ENCODE results near the gene COL5A1. TPM values are rescaled to one million over a fixed set of nuclear protein-coding genes. Genes with fewer than 3 reads are reported as not detected.

COL5A1 gene
- total RNA-seq, 2 donors from 2014 or later = 10.9 to 21.7 TPM

DNA sequence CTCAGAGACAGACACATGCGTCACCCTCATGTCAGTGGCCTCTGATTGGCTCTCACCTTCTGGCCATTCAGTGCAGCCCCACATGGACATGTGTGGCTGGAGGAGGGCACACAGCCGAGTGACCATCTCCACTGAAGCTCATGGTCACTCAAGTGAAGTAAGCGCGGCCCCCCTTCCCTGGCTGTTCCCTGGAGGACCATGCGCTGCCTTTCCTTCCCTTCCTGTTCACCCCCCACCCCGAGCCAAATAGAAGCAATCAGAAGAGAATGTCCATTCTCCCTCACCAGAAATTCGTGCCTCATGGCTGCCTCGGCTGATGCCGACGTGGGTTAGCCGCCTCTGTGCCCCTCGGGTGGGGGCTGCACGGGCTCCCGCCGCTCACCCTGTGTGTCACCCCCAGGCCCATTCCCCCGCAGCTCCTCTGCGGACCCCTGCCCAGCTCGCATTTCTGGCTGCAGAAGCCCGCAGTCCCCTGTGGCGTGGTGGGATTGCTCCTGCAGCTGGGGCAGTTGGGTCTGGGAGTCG, 12.5 kb upstream of the COL5A1 start:
- no peak for TF ChIP-seq CTCF (IDR thresholded peaks at IDR 0.05)
- no peak for DNase-seq
- Histone ChIP-seq H3K36me3 (no peaks in the 10 kb centered on the region), H3K27me3 (no peaks in the 10 kb centered on the region), H3K4me1 (no peaks in the 10 kb centered on the region), H3K9ac (ENCODE audit: low read depth in 2 of 2, low read length in 2 of 2) (no peak overlapping the region), H3K27ac (no peak overlapping the region), H3K9me3 (no peaks in the 10 kb centered on the region), H3K4me3 (no peak overlapping the region)
- intact Hi-C loops (cut with DNase I) = no loop called here

DNA sequence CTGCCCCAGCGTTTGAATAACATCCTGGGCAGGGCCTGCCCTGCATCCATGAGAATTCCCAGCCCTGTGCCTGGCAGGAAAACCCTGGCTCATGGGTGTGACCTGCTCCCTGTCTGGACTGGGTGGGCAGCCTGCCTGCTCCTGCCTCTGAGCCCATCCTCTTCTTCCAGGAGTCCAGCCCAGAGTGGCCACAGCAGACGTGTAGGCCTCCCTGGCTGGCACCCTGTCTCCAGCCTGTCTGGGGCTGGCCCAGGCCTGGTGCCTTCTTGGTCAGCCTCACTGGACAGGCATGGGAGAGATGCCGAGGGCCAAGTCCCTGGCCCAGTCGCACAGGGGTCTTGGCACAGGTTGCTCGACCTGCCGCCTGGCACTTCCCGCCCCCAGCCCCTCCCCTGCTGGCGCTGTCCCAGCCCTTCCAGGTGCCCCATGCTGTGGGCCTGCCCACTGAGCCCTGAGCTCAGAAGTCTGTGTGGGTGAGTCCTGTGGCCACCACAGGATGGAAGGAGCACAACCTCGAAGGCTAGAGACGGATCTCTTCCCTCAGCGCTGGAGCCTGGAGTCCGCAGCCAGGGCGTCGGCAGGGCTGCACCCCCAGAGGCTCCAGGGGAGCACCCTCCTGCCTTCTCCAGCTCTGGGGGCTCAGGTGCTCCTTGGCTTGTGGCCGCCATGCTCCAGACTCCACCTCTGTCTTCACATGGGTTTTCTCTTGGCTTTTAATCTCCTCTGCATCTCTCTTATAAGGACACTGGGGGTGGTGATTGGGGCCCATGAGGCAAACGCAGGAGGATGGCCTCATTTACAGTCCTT, 11.8 kb upstream of the COL5A1 start:
- intact Hi-C loops (cut with DNase I) = no loop called here
- no peak overlapping the region for H3K27ac ChIP-seq
- H3K4me1 ChIP-seq = no peaks in the 10 kb centered on the region
- H3K9me3 ChIP-seq = no peaks in the 10 kb centered on the region
- H3K27me3 ChIP-seq = no peaks in the 10 kb centered on the region
- no peak for DNase-seq
- no peak overlapping the region for H3K4me3 ChIP-seq
- no peak for TF ChIP-seq CTCF (IDR thresholded peaks at IDR 0.05)
- no peak overlapping the region for H3K9ac ChIP-seq (ENCODE audit: low read depth in 2 of 2, low read length in 2 of 2)
- no peaks in the 10 kb centered on the region for H3K36me3 ChIP-seq

GRCh38 chr9:134630393-134630790, 11.2 kb upstream of the COL5A1 start:
- Histone ChIP-seq H3K4me1 (no peaks in the 10 kb centered on the region), H3K36me3 (no peaks in the 10 kb centered on the region), H3K9me3 (no peaks in the 10 kb centered on the region), H3K4me3 (no peak overlapping the region), H3K9ac (ENCODE audit: low read depth in 2 of 2, low read length in 2 of 2) (no peak overlapping the region), H3K27me3 (no peaks in the 10 kb centered on the region), H3K27ac (no peak overlapping the region)
- DNase-seq = no peak
- no peak for TF ChIP-seq CTCF (IDR thresholded peaks at IDR 0.05)
- intact Hi-C loops (cut with DNase I) = no loop called here

DNA sequence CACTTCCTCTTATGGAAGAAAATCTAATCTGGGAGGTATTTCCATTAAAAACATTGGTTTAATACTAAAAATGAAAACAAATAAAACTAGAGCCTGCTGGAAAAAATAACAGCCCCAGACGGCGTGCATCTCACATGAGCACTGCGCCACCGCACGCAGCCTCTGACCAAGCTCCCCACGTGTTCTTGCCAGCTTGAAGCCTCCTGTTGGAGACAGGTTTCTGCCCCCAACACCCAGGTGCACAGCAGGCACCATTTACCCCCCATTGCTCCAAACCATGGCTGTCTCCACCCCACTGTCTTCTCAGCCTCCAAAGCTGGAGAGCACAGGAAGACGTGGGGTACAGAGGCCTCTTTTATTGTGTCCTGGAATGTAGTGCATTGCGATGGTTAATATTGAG, 10.7 kb upstream of the COL5A1 start:
- intact Hi-C loops (cut with DNase I) = no loop called here
- DNase-seq = no peak
- H3K4me3 ChIP-seq = no peak overlapping the region
- H3K27me3 ChIP-seq = no peaks in the 10 kb centered on the region
- H3K27ac ChIP-seq = no peak overlapping the region
- H3K4me1 ChIP-seq = no peaks in the 10 kb centered on the region
- H3K9me3 ChIP-seq = no peaks in the 10 kb centered on the region
- no peak overlapping the region for H3K9ac ChIP-seq (ENCODE audit: low read depth in 2 of 2, low read length in 2 of 2)
- H3K36me3 ChIP-seq = no peaks in the 10 kb centered on the region
- no peak for TF ChIP-seq CTCF (IDR thresholded peaks at IDR 0.05)

GRCh38 chr9:134631881-134632280, 9.7 kb upstream of the COL5A1 start:
- H3K4me3 ChIP-seq = no peak overlapping the region
- H3K4me1 ChIP-seq = no peaks in the 10 kb centered on the region
- TF ChIP-seq CTCF (IDR thresholded peaks at IDR 0.05) = no peak
- DNase-seq = no peak
- H3K27me3 ChIP-seq = no peaks in the 10 kb centered on the region
- intact Hi-C loops (cut with DNase I) = no loop called here
- no peak overlapping the region for H3K27ac ChIP-seq
- H3K9ac ChIP-seq (ENCODE audit: low read depth in 2 of 2, low read length in 2 of 2) = no peak overlapping the region
- no peaks in the 10 kb centered on the region for H3K36me3 ChIP-seq
- no peaks in the 10 kb centered on the region for H3K9me3 ChIP-seq

Measured in colonic mucosa (tissue), 4 donors.